Measurements from ENCODE around the gene ATP5PB. TPM values are rescaled to one million over a fixed set of nuclear protein-coding genes. Genes with fewer than 3 reads are reported as not detected.

Gene ATP5PB
- total and polyA plus RNA-seq, 9 donors = 274 to 368 (median 291) TPM

DNA sequence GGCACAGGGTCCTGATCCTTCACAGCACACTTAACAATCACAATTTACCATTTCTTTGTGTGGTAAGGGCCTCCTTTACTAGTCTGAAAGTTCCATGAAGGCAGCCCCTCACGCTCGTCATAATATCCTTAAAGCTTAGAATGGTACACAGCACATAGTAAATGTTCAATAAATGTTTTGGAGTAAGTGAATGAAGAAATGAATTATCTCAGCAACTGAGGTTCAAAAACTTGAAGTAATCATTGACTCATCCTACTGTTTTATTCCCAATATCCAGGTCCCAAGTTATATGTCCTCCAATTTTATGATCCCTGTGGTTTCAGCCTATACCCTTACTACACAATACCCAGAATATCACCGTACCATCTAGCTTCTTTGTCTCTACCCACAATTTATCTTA is 22.3 kb downstream of the ATP5PB start:
- H3K4me1 ChIP-seq (ENCODE audit: control insufficient read depth, insufficient read depth, low read length) = no peaks in the 10 kb centered on the region
- no peaks in the 10 kb centered on the region for H3K9me3 ChIP-seq (replicated peaks; ENCODE audit: control insufficient read depth, low read depth, low read length)
- peaks cover 21% of the 10 kb centered on the region for H3K36me3 ChIP-seq (ENCODE audit: control insufficient read depth, insufficient read depth, low read length)

DNA sequence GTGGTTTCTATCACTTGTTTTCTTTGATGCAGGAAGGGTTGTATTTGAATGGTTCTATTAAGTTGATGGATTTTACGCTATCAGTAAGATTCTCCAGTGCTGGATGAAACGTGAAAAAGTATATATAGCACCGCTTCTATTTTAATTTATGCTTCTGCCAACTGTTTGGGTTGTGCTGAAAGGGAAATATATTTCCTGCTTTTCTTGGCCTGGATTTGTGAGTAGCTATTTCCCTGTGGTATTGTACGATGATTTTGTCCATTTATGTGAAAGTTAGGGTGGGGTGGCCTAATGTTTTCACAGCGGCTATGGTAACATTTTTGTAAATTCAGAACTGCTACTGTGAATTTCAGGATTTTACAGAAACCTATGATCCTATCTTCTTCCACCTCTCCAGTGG is 24.8 kb downstream of the ATP5PB start:
- DNase-seq = peak; percentile 65
- peak overlapping the region; percentile 72 for H3K27ac ChIP-seq (ENCODE audit: low read length)
- peaks cover 22% of the 10 kb centered on the region for H3K36me3 ChIP-seq (ENCODE audit: control insufficient read depth, insufficient read depth, low read length)
- H3K4me3 ChIP-seq (ENCODE audit: low read length) = no peak overlapping the region
- H3K4me1 ChIP-seq (ENCODE audit: control insufficient read depth, insufficient read depth, low read length) = no peaks in the 10 kb centered on the region
- WGBS (ENCODE audit: insufficient coverage) = no CpG with 5 or more reads among the region's 5 CpGs
- no peaks in the 10 kb centered on the region for H3K9me3 ChIP-seq (replicated peaks; ENCODE audit: control insufficient read depth, low read depth, low read length)
- no peaks in the 10 kb centered on the region for H3K27me3 ChIP-seq (ENCODE audit: control insufficient read depth, insufficient read depth, low read length)

More for the DNA sequence above, 22.3 kb downstream of the ATP5PB start:
- Histone ChIP-seq H3K4me3 (ENCODE audit: low read length) (no peak overlapping the region), H3K27me3 (ENCODE audit: control insufficient read depth, insufficient read depth, low read length) (no peaks in the 10 kb centered on the region), H3K27ac (ENCODE audit: low read length) (peak overlapping the region; percentile 24)
- no CpG with 5 or more reads among the region's 3 CpGs for WGBS (ENCODE audit: insufficient coverage)
- DNase-seq = no peak

DNA sequence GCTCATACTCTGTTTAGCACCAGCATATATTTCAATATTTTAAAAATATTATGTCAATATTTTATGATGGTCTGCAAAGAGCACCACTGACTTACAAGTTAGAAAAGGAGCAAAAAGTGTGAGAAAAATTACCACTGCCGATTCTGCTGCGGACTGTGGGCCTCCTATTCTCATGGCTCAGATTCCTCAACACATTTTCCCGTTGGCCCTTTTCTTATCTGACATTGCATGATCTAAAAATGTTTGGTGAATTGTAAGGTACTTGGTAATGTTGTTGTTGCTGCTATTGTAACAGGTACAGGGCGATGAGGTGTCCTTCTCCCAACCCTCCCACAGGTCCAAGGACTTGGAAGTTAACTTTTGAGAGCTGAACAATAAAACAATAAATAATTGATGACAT is 25.3 kb downstream of the ATP5PB start:
- Histone ChIP-seq H3K36me3 (ENCODE audit: control insufficient read depth, insufficient read depth, low read length) (peaks cover 18% of the 10 kb centered on the region), H3K27ac (ENCODE audit: low read length) (peak overlapping the region; percentile 72), H3K4me3 (ENCODE audit: low read length) (no peak overlapping the region), H3K4me1 (ENCODE audit: control insufficient read depth, insufficient read depth, low read length) (no peaks in the 10 kb centered on the region), H3K27me3 (ENCODE audit: control insufficient read depth, insufficient read depth, low read length) (no peaks in the 10 kb centered on the region), H3K9me3 (replicated peaks; ENCODE audit: control insufficient read depth, low read depth, low read length) (no peaks in the 10 kb centered on the region)
- no CpG with 5 or more reads among the region's 4 CpGs for WGBS (ENCODE audit: insufficient coverage)
- no peak for DNase-seq

DNA sequence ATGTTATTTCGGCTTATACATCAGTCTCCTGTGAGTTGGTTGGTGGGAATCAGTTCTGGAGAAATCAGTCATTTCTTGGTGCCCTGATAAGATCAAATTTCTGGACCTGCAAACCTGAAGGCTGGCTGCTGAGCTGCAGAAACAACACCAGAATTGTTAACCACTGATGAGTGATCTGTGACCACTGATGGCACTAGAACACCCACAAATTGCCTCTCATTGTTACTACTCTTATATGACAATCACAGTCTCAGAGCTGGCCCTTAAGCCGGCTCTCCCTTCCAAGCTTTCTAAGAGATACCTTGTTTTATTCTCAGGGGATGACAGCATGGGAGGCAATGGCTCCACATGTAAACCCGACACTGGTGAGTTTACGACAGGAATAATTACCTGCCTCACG is 26.4 kb downstream of the ATP5PB start:
- no peak overlapping the region for H3K4me3 ChIP-seq (ENCODE audit: low read length)
- H3K4me1 ChIP-seq (ENCODE audit: control insufficient read depth, insufficient read depth, low read length) = no peaks in the 10 kb centered on the region
- peaks cover 13% of the 10 kb centered on the region for H3K36me3 ChIP-seq (ENCODE audit: control insufficient read depth, insufficient read depth, low read length)
- no peak overlapping the region for H3K27ac ChIP-seq (ENCODE audit: low read length)
- 58% methylated on average over 4 of the region's 5 CpGs for WGBS (ENCODE audit: insufficient coverage)
- no peaks in the 10 kb centered on the region for H3K27me3 ChIP-seq (ENCODE audit: control insufficient read depth, insufficient read depth, low read length)
- no peak for DNase-seq
- H3K9me3 ChIP-seq (replicated peaks; ENCODE audit: control insufficient read depth, low read depth, low read length) = no peaks in the 10 kb centered on the region

DNA sequence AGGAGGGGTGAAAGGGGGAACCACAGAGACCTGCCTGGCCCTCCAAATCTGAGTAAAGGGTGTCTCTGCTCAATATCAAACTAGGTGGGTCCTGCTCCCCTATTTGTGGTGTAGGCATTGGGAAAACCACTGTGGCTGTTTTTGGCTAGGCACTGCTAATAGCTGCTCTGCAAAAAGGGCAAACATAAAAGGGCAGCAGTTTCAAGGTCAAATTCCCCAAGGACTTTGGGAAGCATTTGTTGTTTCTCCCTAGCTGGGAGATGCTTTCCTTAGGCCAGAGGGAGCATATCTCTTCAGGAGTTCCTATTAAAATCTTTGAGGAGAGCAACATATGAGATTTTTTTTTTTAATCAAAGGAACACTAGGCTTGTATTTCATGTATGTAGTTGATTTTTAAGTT is 26.9 kb downstream of the ATP5PB start:
- DNase-seq = no peak
- no peak overlapping the region for H3K27ac ChIP-seq (ENCODE audit: low read length)
- no peaks in the 10 kb centered on the region for H3K9me3 ChIP-seq (replicated peaks; ENCODE audit: control insufficient read depth, low read depth, low read length)
- no peak overlapping the region for H3K4me3 ChIP-seq (ENCODE audit: low read length)
- peaks cover 13% of the 10 kb centered on the region for H3K36me3 ChIP-seq (ENCODE audit: control insufficient read depth, insufficient read depth, low read length)
- no peaks in the 10 kb centered on the region for H3K4me1 ChIP-seq (ENCODE audit: control insufficient read depth, insufficient read depth, low read length)
- no peaks in the 10 kb centered on the region for H3K27me3 ChIP-seq (ENCODE audit: control insufficient read depth, insufficient read depth, low read length)

DNA sequence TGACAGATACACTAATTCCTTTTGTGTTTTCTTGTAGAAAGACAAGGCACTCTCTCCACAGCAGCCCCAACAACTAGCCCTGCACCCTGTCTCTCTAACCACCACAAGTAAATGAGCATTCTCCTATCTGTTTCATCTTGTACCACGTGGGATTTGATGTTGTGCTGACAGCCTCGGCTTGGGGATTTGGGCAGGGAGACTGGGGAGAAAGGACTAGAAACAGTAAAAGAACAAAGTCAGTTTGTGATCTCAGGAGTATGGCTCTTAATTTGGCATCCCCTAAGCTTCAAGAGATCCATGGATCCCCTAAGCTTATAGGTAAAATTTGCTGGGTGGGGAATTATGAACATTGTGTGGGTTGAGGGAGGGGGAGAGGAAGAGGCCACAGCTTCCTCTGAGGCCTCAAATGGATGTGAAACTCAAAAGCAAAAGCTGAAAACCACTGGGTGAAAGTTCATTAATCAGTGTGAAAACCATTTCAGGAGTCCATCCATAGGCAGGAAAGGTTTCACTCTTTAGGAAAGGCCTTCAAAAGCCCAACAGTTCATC is 27.6 kb downstream of the ATP5PB start:
- peak; percentile 51 for DNase-seq
- Histone ChIP-seq H3K27ac (ENCODE audit: low read length) (no peak overlapping the region), H3K27me3 (ENCODE audit: control insufficient read depth, insufficient read depth, low read length) (no peaks in the 10 kb centered on the region), H3K4me1 (ENCODE audit: control insufficient read depth, insufficient read depth, low read length) (peaks cover 2% of the 10 kb centered on the region), H3K4me3 (ENCODE audit: low read length) (no peak overlapping the region), H3K36me3 (ENCODE audit: control insufficient read depth, insufficient read depth, low read length) (peaks cover 10% of the 10 kb centered on the region), H3K9me3 (replicated peaks; ENCODE audit: control insufficient read depth, low read depth, low read length) (no peaks in the 10 kb centered on the region)
- no CpG with 5 or more reads among the region's 2 CpGs for WGBS (ENCODE audit: insufficient coverage)

DNA sequence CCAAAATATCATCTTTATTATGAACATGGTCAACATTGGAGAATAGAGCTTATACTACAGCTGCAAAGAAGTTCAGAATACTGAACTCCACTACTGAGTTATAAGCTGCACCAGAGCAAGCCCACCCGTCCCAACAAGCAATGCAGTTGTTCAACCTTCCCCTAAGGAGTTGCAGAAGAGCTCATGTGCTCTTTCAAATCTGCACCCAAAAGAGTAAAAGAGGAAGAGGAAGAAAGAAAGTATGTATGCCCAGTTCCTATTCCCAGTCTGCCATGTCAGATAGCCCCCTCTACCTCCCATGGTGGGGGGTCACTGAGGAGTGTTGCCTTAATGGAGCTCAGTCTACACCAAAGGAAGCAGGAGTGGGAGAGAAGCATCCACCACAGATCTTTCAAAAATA is 31.4 kb downstream of the ATP5PB start:
- peaks cover 4% of the 10 kb centered on the region for H3K36me3 ChIP-seq (ENCODE audit: control insufficient read depth, insufficient read depth, low read length)
- no peaks in the 10 kb centered on the region for H3K9me3 ChIP-seq (replicated peaks; ENCODE audit: control insufficient read depth, low read depth, low read length)
- H3K4me1 ChIP-seq (ENCODE audit: control insufficient read depth, insufficient read depth, low read length) = peaks cover 11% of the 10 kb centered on the region
- no peak overlapping the region for H3K4me3 ChIP-seq (ENCODE audit: low read length)
- no peak overlapping the region for H3K27ac ChIP-seq (ENCODE audit: low read length)
- no peak for DNase-seq
- no CpG with 5 or more reads among the region's 1 CpG for WGBS (ENCODE audit: insufficient coverage)
- H3K27me3 ChIP-seq (ENCODE audit: control insufficient read depth, insufficient read depth, low read length) = no peaks in the 10 kb centered on the region

DNA sequence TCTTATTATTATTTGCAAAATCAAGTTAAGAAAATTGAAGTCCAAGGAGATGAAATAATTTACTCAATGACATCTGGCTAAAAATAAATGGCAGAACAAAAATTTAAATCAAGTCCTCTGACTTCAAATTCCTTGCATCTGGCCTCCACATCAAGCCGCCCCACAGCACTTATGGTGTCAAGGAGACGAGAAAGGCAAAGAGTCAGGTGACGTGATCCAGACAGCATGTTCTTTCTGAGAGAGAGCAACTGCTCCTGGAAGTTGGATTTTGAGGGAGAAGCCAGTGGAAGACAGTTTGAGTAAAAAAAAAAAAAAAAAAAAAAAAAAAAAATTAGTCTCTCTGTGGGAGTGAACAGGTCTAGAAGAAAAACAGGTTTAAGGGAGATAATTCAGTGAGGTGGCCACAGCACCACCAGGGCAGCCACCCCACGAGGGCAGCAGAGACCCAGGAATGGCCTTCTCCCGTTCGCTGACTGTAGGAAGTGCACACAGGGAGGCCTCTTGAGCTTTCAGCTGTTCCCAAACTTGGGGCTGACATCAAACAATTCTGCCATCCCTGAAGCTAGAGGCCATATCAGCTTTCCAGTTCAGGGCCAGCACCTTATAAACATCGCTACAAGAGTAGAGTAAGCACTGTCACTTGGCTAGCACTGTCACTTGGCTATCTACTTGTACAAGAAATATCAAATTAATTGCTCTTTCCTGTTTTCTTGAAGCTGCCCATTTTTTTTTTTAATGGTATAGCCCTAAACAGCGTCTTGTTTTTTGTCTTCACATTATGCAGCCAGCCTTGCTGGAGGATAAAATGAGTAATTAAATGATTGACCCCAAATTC is 32.3 kb downstream of the ATP5PB start:
- DNase-seq = peak; percentile 85
- Histone ChIP-seq H3K9me3 (replicated peaks; ENCODE audit: control insufficient read depth, low read depth, low read length) (no peaks in the 10 kb centered on the region), H3K27ac (ENCODE audit: low read length) (no peak overlapping the region), H3K27me3 (ENCODE audit: control insufficient read depth, insufficient read depth, low read length) (no peaks in the 10 kb centered on the region), H3K4me1 (ENCODE audit: control insufficient read depth, insufficient read depth, low read length) (peaks cover 11% of the 10 kb centered on the region), H3K4me3 (ENCODE audit: low read length) (no peak overlapping the region), H3K36me3 (ENCODE audit: control insufficient read depth, insufficient read depth, low read length) (peaks cover 4% of the 10 kb centered on the region)
- WGBS (ENCODE audit: insufficient coverage) = 5% methylated on average over 4 of the region's 8 CpGs

DNA sequence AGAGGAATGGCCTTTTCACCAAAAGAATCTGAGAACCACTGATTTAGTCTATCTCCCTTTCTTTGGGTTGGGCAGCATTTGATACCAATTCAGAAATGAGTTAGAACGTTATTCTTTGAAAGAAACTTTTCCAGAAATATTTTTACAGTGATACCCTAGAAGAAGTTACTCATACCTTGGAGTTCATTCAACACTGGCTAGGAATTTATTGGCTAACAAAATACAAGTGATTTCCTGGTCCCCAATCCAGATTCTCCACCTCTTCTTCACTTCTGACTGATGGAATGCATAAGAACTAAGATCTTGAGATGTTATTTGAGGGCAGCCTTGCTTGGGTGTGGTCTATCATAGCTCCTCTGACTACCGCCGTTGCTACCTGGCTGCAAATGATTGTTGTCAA is 33.9 kb downstream of the ATP5PB start:
- WGBS (ENCODE audit: insufficient coverage) = 92% methylated on average over 2 of the region's 3 CpGs
- H3K4me3 ChIP-seq (ENCODE audit: low read length) = no peak overlapping the region
- no peak overlapping the region for H3K27ac ChIP-seq (ENCODE audit: low read length)

DNA sequence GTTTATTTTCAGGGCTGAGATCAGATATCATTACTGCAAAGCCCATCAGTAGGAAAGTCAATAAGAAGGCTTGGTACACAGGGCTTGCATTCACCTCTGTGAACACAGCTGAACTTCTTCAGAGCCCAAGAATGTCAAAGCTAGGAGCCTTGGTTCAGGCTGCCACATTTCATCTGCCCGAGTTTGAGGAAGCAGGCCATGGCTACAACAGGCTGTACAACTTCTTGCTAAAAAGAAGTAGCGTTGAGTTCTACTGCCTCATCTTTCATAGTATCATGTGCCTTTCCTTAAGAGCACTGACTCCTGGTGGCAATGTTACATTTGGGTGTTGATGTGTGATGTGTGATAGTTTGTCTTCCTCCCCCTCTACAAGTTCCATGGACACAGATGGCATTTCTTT is 34.6 kb downstream of the ATP5PB start:
- Histone ChIP-seq H3K9me3 (replicated peaks; ENCODE audit: control insufficient read depth, low read depth, low read length) (no peaks in the 10 kb centered on the region), H3K36me3 (ENCODE audit: control insufficient read depth, insufficient read depth, low read length) (no peaks in the 10 kb centered on the region), H3K27ac (ENCODE audit: low read length) (no peak overlapping the region), H3K4me1 (ENCODE audit: control insufficient read depth, insufficient read depth, low read length) (peaks cover 11% of the 10 kb centered on the region), H3K27me3 (ENCODE audit: control insufficient read depth, insufficient read depth, low read length) (peaks cover 4% of the 10 kb centered on the region), H3K4me3 (ENCODE audit: low read length) (no peak overlapping the region)
- DNase-seq = no peak
- WGBS (ENCODE audit: insufficient coverage) = 57% methylated on average over 1 of the region's 2 CpGs

More for the DNA sequence above, 33.9 kb downstream of the ATP5PB start:
- no peaks in the 10 kb centered on the region for H3K36me3 ChIP-seq (ENCODE audit: control insufficient read depth, insufficient read depth, low read length)
- no peak for DNase-seq
- H3K9me3 ChIP-seq (replicated peaks; ENCODE audit: control insufficient read depth, low read depth, low read length) = no peaks in the 10 kb centered on the region
- peaks cover 11% of the 10 kb centered on the region for H3K4me1 ChIP-seq (ENCODE audit: control insufficient read depth, insufficient read depth, low read length)
- no peaks in the 10 kb centered on the region for H3K27me3 ChIP-seq (ENCODE audit: control insufficient read depth, insufficient read depth, low read length)

Measured in muscle of leg (tissue), 11 donors.